GM21390 (cell line): ENCODE data around the gene CABS1.

ENCODE experiments used
- ATAC-seq: cut with Tn5 transposase; IDR thresholded peaks from one replicate; pipeline ENCODE4 v1.9.1; 2021; ENCODE audit not compliant: unreplicated experiment

The CABS1 gene

GRCh38 chr4:70334681-70335080, at the start of gene CABS1:
Gene CABS1, plus strand, starts transcription at chr4:70334981. Its CDS starts 59 bp downstream, at chr4:70335040.
- no peak for ATAC-seq

DNA sequence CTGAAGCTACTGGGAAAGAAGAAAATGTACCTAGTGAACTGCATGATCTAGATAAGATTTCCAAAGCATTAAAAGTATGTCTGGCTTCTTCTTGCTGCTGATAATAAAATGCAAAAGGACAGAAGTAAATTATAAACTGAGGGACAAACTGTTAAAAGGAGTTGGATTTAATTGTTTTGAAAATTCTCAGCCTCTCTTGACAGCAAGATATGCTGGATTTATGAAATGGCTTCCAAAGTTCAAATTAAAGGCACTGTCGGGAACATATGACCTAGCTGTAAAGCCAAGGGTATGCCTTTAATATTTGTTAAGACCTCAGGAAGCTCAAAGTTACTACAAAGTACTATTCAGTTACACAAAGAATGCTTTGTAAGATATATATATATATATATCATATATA, 46.1 kb upstream of the CABS1 start:
- ATAC-seq, result no peak

- ATAC-seq, result no peak
Observed at GRCh38 chr4:70291341-70291740, 43.4 kb upstream of the CABS1 start.

- no peak for ATAC-seq
Observed at GRCh38 chr4:70297576-70297975, 37.2 kb upstream of the CABS1 start.

- ATAC-seq, result no peak
Observed at GRCh38 chr4:70298051-70298450, 36.7 kb upstream of the CABS1 start.

- ATAC-seq, result no peak
Observed at GRCh38 chr4:70299643-70300042, 35.1 kb upstream of the CABS1 start.

DNA sequence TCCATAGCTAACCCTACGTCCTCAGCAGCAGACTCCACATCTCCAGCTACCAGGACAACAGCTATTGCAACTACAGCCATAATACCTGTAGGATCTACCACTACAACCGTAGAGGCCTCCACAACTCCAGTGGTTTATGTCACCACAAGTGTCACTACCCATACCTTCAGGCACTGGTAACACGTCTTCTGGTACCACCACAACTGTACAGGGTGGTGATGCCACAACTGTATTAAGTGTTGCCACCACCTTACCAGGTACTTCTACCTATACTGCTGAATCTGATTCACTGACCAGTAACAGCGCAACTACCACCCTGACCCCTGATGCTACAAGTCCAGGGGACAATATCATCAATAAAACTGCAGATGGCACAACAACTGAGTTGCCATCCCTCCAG, 34.6 kb upstream of the CABS1 start:
- ATAC-seq, result no peak

- no peak for ATAC-seq
Observed at GRCh38 chr4:70303090-70303489, 31.7 kb upstream of the CABS1 start.

DNA sequence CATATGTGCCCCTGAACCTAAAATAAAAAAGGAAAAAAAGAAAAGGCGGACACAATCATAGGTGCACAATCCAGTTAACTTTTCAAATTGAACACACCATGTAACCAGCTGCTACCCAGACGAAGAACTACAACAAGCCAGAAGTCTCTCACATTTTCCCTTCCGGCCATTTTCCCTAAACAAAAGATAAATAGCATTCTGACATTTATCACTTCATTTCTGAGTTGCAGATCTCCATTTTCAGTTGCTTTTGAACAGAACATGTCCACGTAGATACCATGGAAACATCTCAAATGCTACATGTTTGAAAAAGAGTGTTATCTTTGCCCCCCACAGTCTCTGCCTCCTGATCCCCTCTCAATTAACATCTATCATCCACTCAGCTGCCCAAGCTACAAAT, 29.2 kb upstream of the CABS1 start:
- ATAC-seq, result no peak

- ATAC-seq, result no peak
Observed at GRCh38 chr4:70306076-70306475, 28.7 kb upstream of the CABS1 start.

- no peak for ATAC-seq
Observed at GRCh38 chr4:70313736-70314135, 21.0 kb upstream of the CABS1 start.

DNA sequence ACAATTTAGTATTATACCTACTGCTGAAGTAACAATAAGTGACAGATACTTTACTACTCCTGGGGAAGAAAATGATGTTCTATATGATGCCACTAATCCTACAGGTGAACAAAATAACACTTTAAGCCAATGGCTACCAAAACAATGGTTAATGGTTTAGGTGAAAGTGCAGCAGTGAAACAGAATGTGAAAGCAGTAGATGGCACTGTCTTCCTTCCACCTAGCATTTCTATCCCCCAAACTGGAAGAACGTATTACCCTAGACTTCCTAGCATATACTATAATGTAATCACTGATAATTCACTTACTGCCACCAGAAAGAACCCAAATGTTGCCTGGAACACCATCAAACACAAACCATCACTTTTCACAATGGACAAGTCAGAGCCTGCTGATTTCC, 18.9 kb upstream of the CABS1 start:
- peak; percentile 77 for ATAC-seq

GRCh38 chr4:70326052-70326451, 8.7 kb upstream of the CABS1 start:
- ATAC-seq, result no peak

DNA sequence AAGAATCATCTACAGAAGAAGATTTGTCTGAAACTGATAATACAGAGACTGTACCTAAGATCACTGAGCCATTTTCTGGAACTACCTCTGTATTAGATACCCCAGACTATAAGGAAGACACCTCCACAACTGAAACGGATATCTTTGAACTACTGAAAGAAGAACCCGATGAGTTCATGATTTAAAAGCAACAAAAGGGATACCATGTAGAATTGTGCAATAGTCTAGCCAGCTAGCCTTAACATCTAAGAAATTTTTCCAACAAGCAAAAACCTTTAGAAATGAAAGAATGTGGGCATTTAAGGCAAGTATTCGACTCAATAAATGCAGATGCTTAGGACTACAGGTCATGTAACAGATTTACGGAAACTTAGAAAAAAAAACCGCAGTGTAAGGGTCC, 1.3 kb downstream of the CABS1 start:
- no peak for ATAC-seq

DNA sequence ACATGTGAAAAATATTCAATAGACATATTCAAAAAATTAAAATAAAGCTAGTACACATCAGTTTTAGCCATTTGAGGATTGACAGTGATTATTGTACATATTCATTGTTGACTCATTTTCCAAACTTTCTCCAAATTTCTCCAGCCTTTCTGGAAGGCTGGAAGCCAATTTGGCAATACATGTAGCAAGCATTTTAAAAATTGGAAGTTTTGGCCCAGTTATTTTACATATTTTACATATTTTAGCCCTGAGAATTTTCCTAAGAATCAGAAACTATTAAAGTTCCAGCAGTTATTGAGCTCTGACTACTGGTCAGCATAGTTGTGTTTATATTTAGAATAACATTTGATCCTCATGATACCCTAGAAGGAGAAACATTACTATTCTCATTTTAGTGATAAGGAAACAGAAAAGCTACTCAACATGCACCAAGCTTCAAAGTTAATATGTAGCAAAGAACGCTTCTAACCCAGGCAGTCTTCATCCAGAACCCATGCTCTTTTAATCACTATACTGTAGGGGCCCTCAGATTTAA, 3.2 kb downstream of the CABS1 start:
- ATAC-seq, result no peak

- ATAC-seq, result no peak
Observed at GRCh38 chr4:70356185-70356584, 21.4 kb downstream of the CABS1 start.

DNA sequence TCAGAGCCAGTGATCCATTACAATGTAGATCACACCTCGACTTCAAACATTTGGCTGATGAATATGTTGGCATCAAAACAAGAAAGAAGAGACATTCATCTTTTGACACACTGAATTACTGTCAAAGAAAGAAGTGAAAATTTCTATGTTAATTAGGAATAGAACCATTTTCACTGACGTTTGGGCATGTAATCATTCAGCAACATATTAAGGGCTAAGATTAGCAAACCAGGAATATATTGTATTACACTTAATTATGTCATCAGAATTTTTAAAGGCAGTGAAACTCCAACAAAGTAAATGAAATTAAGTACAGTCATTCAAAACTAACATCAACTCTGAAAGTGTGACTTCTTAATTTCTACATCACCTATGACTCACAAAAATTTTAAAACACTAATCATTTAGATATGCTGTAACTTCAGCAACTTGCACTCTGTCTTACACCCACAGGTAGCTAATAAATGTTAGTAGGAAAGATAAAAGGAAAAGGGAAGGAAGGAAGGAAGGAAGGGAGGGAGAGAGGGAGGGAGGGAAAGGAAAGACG, 24.4 kb downstream of the CABS1 start:
- no peak for ATAC-seq

- no peak for ATAC-seq
Observed at GRCh38 chr4:70360460-70360859, 25.7 kb downstream of the CABS1 start, which contains the start of gene SMR3A. Gene SMR3A, plus strand, starts transcription at chr4:70360760. Its CDS starts 1,356 bp downstream, at chr4:70362116.

DNA sequence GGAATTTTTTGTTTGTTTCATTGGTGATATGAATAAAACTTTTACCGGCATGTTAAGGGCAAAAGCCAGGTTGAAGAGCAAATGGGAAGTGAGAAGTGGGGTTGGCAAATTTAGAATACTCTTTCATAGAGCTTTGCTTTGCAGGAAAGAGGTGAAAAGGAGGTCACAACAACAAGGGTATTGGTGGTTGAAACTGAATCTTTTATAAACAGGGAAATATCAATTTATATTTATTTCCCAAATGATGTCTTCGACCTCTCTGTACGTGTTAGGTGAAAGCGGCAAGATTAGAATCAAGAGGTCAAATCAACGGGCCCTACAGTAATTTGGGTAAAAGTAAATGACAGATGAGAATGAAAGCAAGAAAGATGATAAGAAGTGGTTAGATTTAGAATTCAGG, 29.2 kb downstream of the CABS1 start:
- peak; percentile 53 for ATAC-seq

DNA sequence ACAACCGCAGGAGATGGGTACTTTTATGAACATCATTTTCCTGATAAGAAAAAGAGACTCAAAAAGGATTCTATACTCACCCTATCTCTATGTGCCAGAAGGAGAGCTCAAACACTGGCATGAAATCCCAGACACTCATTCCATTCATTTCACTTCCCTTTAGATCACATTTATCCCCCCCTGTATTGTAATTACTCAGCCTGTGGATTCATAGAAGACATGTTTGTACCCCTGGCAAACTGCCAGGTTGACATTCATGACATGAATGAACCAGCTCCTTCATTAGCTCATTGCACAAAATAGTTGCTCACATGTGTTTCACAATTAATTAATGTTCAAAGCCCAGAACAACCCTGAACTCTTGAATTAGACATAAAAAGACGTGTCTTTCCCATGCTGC, 30.7 kb downstream of the CABS1 start:
- ATAC-seq, result no peak

GRCh38 chr4:70367813-70368212, 33.0 kb downstream of the CABS1 start:
- ATAC-seq, result no peak

DNA sequence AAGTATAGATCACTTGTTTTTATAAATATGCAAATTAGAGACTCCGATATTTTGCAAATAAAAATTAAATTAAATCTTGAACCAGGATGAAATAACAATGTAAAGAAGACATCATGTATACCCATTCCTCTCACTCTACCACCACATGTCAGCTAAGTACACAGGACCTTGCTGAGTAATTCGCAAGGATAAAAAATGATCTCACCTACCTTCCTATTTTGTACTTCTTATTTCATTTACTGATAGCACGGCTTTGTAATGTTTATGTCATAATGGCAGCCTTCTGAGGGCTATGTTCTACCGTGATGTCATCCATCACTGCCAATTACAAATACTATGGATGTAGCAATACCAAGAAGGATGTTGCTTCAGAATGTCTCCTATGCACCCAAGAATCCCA, 37.2 kb downstream of the CABS1 start:
- ATAC-seq, result no peak

GRCh38 chr4:70372760-70373159, 38.0 kb downstream of the CABS1 start:
- no peak for ATAC-seq
